Gastrocnemius medialis (tissue), 4 donors: ENCODE measurements around the gene ANXA1.

Experiments used
- CTCF ChIP-seq, 5 experiments: fragments of 450-650 bp in 3 of 5; fragments of 200-600 bp in 2 of 5; sonication (generic) in 2 of 5; IDR thresholded peaks in 4 of 5; conservative IDR thresholded peaks in 1 of 5; 1 replicate in 4 of 5; 2 replicates in 1 of 5; pipeline ENCODE4 v1.5.1; 2016 to 2019; ENCODE audit warnings: antibody characterized with exemption in 5 of 5, mild to moderate bottlenecking in 3 of 5, moderate library complexity in 3 of 5
- POLR2A ChIP-seq, 2 donors: fragments of 450-650 bp; IDR thresholded peaks; one replicate each; pipeline ENCODE4 v1.6.1; 2017; ENCODE audit warnings: antibody characterized with exemption in 2 of 2, mild to moderate bottlenecking in 2 of 2, moderate library complexity in 2 of 2

GRCh38 chr9:73125651-73126050, 26.0 kb upstream of the ANXA1 start:
- no peak for TF ChIP-seq CTCF (IDR thresholded peaks at IDR 0.05 in 4 of 5, conservative IDR thresholded peaks at IDR 0.05 in 1 of 5)
- TF ChIP-seq POLR2A (IDR thresholded peaks at IDR 0.05), result no peak
